HG03460 (cell line): ENCODE data around the gene CRACR2A.

ENCODE experiments used
- ATAC-seq: cut with Tn5 transposase; IDR thresholded peaks from one replicate; pipeline ENCODE4 v1.9.1; 2021; ENCODE audit not compliant: unreplicated experiment

The CRACR2A gene

GRCh38 chr12:3727354-3727753 is 25.6 kb downstream of the CRACR2A start:
- ATAC-seq, result no peak

- ATAC-seq, result no peak
These were observed 26.5 kb downstream of the CRACR2A start for GRCh38 chr12:3726456-3726855.

GRCh38 chr12:3725388-3726115 is 27.4 kb downstream of the CRACR2A start:
- ATAC-seq, result no peak

GRCh38 chr12:3723916-3724805 is 28.7 kb downstream of the CRACR2A start:
- ATAC-seq, result no peak

GRCh38 chr12:3722368-3722767 is 30.5 kb downstream of the CRACR2A start:
- no peak for ATAC-seq

- ATAC-seq, result no peak
These were observed 32.1 kb downstream of the CRACR2A start for GRCh38 chr12:3720772-3721171.

- ATAC-seq, result no peak
These were observed 34.8 kb downstream of the CRACR2A start for GRCh38 chr12:3718100-3718499.

GRCh38 chr12:3717283-3717898 is 35.5 kb downstream of the CRACR2A start:
- no peak for ATAC-seq

- ATAC-seq, result no peak
These were observed 36.9 kb downstream of the CRACR2A start for GRCh38 chr12:3715999-3716398.

GRCh38 chr12:3713947-3714346 is 39.0 kb downstream of the CRACR2A start:
- no peak for ATAC-seq

- ATAC-seq, result no peak
These were observed 39.4 kb downstream of the CRACR2A start for GRCh38 chr12:3713483-3713882.

GRCh38 chr12:3712209-3712992 is 40.5 kb downstream of the CRACR2A start:
- no peak for ATAC-seq

GRCh38 chr12:3705354-3705675 is 47.6 kb downstream of the CRACR2A start:
- ATAC-seq, result no peak

GRCh38 chr12:3704512-3705353 is 48.2 kb downstream of the CRACR2A start:
- ATAC-seq, result no peak

- ATAC-seq, result no peak
These were observed 52.0 kb downstream of the CRACR2A start for GRCh38 chr12:3700861-3701260.

- no peak for ATAC-seq
These were observed 54.5 kb downstream of the CRACR2A start for GRCh38 chr12:3698218-3698974.

- ATAC-seq, result no peak
These were observed 55.5 kb downstream of the CRACR2A start for GRCh38 chr12:3697311-3697870.

GRCh38 chr12:3694673-3695072 is 58.2 kb downstream of the CRACR2A start:
- no peak for ATAC-seq
